Endothelial cell of umbilical vein (primary cell): ENCODE measurements around the gene LYRM2. TPM values are rescaled to one million over a fixed set of nuclear protein-coding genes. Genes with fewer than 3 reads are reported as not detected.

Experiments used
- BruUV-seq: library from RNA; stranded (reverse); fragments of 400-500 nt; replicated peaks from 2 replicates; lab custom pipeline; 2021; lab: Mats Ljungman, UMichigan
- CTCF ChIA-PET: fragments of 300-600, 350-600 bp; sonication (Branson Sonifier 250); formaldehyde crosslinking; loops from one replicate; lab custom pipeline; 2021; ENCODE audit warnings: antibody characterized with exemption, inconsistent platforms; lab: Charles Lee
- POLR2A ChIA-PET: fragments of 300-600, 350-600 bp; sonication (Branson Sonifier 250); formaldehyde crosslinking; loops from one replicate; lab custom pipeline; 2021; ENCODE audit warnings: antibody characterized with exemption, inconsistent platforms; lab: Charles Lee
- DNase-seq: peaks from one replicate; pipeline ENCODE4 v3.0.0-alpha.2; 2011; ENCODE audit warnings: low read depth, low spot score
- FAIRE-seq: peaks from 2 replicates; lab custom pipeline; 2011; peaks lifted over from hg19 to GRCh38; lab: Jason Lieb, UNC
- H2AFZ ChIP-seq: 2 replicates; pipeline ENCODE4 v1.6.0; 2012; ENCODE audit warnings: low read depth, low read length, control low read depth, inconsistent platforms
- H3K27ac ChIP-seq: 2 replicates; pipeline ENCODE4 v1.5.1; 2011; ENCODE audit warnings: low read depth, mild to moderate bottlenecking, control low read depth, low read length, moderate library complexity; ENCODE audit not compliant: insufficient read depth
- H3K27me3 ChIP-seq, 2 experiments: 2 replicates each; pipeline versions ENCODE4 v1.6.0 to v1.6.1; 2011; ENCODE audit warnings: low read length in 2 of 2, mixed read lengths in 1 of 2; ENCODE audit not compliant: control insufficient read depth in 2 of 2, insufficient read depth in 2 of 2
- H3K36me3 ChIP-seq, 2 experiments: 2 replicates in 1 of 2; 3 replicates in 1 of 2; pipeline ENCODE4 v1.5.1; 2011; ENCODE audit warnings: low read length in 2 of 2, mild to moderate bottlenecking in 1 of 2, moderate library complexity in 1 of 2; ENCODE audit not compliant: control insufficient read depth in 2 of 2, insufficient read depth in 2 of 2; ENCODE audit errors: extremely low read depth in 1 of 2
- H3K4me1 ChIP-seq: 3 replicates; pipeline ENCODE4 v1.5.1; 2011; ENCODE audit warnings: mild to moderate bottlenecking, low read length; ENCODE audit not compliant: control insufficient read depth, insufficient read depth; ENCODE audit errors: extremely low read depth
- H3K4me2 ChIP-seq: 2 replicates; pipeline ENCODE4 v1.6.1; 2011; ENCODE audit warnings: low read length, control low read depth, mixed read lengths; ENCODE audit not compliant: insufficient read depth
- H3K4me3 ChIP-seq, 3 experiments: fragments of 200-600 bp in 1 of 3; sonication (generic), shearing (Covaris generic) in 1 of 3; replicated peaks in 1 of 3; 2 replicates each; pipeline ENCODE4 v1.5.1; 2011 to 2016; ENCODE audit warnings: control low read depth in 3 of 3, low read length in 3 of 3, mild to moderate bottlenecking in 2 of 3, inconsistent platforms in 1 of 3, low read depth in 1 of 3, moderate library complexity in 1 of 3; ENCODE audit not compliant: insufficient read depth in 1 of 3
- H3K79me2 ChIP-seq: 2 replicates; pipeline ENCODE4 v1.6.0; 2012; ENCODE audit warnings: low read length, inconsistent platforms; ENCODE audit not compliant: control insufficient read depth, insufficient read depth
- H3K9ac ChIP-seq: replicated peaks from 2 replicates; pipeline ENCODE3; 2011; ENCODE audit warnings: low read length, control low read depth; ENCODE audit not compliant: insufficient read depth; ENCODE audit errors: extremely low read depth
- H3K9me1 ChIP-seq: replicated peaks from 3 replicates; pipeline ENCODE4 v1.6.0; 2011; ENCODE audit warnings: mild to moderate bottlenecking, low read length; ENCODE audit not compliant: control insufficient read depth, insufficient read depth; ENCODE audit errors: extremely low read depth
- H3K9me3 ChIP-seq: replicated peaks from 2 replicates; pipeline ENCODE4 v1.5.1; 2012; ENCODE audit warnings: low read length, inconsistent platforms; ENCODE audit not compliant: control insufficient read depth, insufficient read depth
- H4K20me1 ChIP-seq: replicated peaks from 2 replicates; pipeline ENCODE3; 2011; ENCODE audit warnings: mild to moderate bottlenecking, low read length; ENCODE audit not compliant: control insufficient read depth, insufficient read depth; ENCODE audit errors: extremely low read depth
- CTCF ChIP-seq, 2 donors: IDR thresholded peaks; 1 replicate in 1 of 2; 2 replicates in 1 of 2; pipeline ENCODE4 v1.5.1; 2011; ENCODE audit warnings: low read length in 2 of 2, mild to moderate bottlenecking in 2 of 2, moderate library complexity in 2 of 2, control low read depth in 1 of 2, inconsistent platforms in 1 of 2, low read depth in 1 of 2; ENCODE audit not compliant: insufficient read depth in 1 of 2; ENCODE audit errors: extremely low read depth in 1 of 2
- EZH2 ChIP-seq: IDR thresholded peaks from 2 replicates; pipeline ENCODE4 v1.6.1; 2012; ENCODE audit warnings: borderline replicate concordance, low read depth, mild to moderate bottlenecking, moderate library complexity, low read length, inconsistent platforms; ENCODE audit not compliant: severe bottlenecking
- FOS ChIP-seq: IDR thresholded peaks from 2 replicates; pipeline ENCODE4 v1.6.1; 2011; ENCODE audit warnings: mild to moderate bottlenecking, low read length, moderate library complexity, borderline replicate concordance; ENCODE audit not compliant: insufficient read depth
- JUN ChIP-seq: IDR thresholded peaks from 2 replicates; pipeline ENCODE4 v1.6.1; 2011; ENCODE audit warnings: borderline replicate concordance, low read depth; ENCODE audit not compliant: insufficient read length, insufficient read depth
- MAX ChIP-seq: IDR thresholded peaks from 2 replicates; pipeline ENCODE4 v1.6.1; 2011; ENCODE audit not compliant: insufficient read depth, insufficient read length
- MYC ChIP-seq: IDR thresholded peaks from one replicate; pipeline ENCODE4 v1.6.1; 2011; ENCODE audit warnings: mild to moderate bottlenecking, low read depth, low read length
- POLR2A ChIP-seq: IDR thresholded peaks from 2 replicates; pipeline ENCODE4 v1.6.1; 2012; ENCODE audit warnings: low read depth, mild to moderate bottlenecking, control low read depth, low read length
- dilution Hi-C: fragments of 300-500 bp; cut with MboI; formaldehyde crosslinking; loops from one replicate; pipeline ENCODE4 v1.15.0; 2019; ENCODE audit warnings: low sequenced_read_pairs; ENCODE audit not compliant: extremely low pct_ligation_motif_present
- intact Hi-C: fragments of 100-400 bp; cut with micrococcal nuclease; formaldehyde crosslinking; loops from one replicate; pipeline ENCODE4 v1.10.0; 2022
- polyA plus RNA-seq, 4 experiments: library from polyadenylated mRNA; depleted of rRNA in 3 of 4; stranded (reverse) in 3 of 4; unstranded in 1 of 4; fragments of >200 nt; gene quantifications; 2 replicates each; pipeline versions ENCODE4 v1.2.1 to v1.2.3, GENCODE V29; 2011 to 2012; ENCODE audit warnings: missing spikeins in 1 of 4
- total RNA-seq: library from RNA; stranded (reverse); gene quantifications from 2 replicates; pipeline ENCODE4 v1.2.3, GENCODE V29; 2021

Gene LYRM2
- total and polyA plus RNA-seq, 2 donors (not counting 3 experiments of a cell fraction or from before 2014, with no cell fraction given): 11.8 to 41.9 TPM

- H2AFZ ChIP-seq: no peak overlapping the region
- no peaks in the 10 kb centered on the region for H4K20me1 ChIP-seq
- no peak overlapping the region for H3K4me3 ChIP-seq
- CTCF ChIA-PET: interaction anchor here (1.3 to 4.4 kb wide), 4 partner anchors 179 to 629 kb away, joined by 3 to 40 read pairs (median 4); partner anchors contain the start of gene ANKRD6
- no peak for DNase-seq
- intact Hi-C loops: loop anchor here (2.0 kb wide), 1 partner anchor 629 kb away; no protein-coding TSS in a partner anchor
- H3K4me1 ChIP-seq: peaks cover 6% of the 10 kb centered on the region
- H3K27ac ChIP-seq: no peak overlapping the region
- peak; percentile 74 for FAIRE-seq
- no peaks in the 10 kb centered on the region for H3K9me1 ChIP-seq
- dilution Hi-C loops: no loop called here
- H3K27me3 ChIP-seq: no peaks in the 10 kb centered on the region
- no peak overlapping the region for H3K9ac ChIP-seq
- H3K79me2 ChIP-seq: no peaks in the 10 kb centered on the region
- BruUV-seq: no TSS peak
- H3K36me3 ChIP-seq: no peaks in the 10 kb centered on the region
- H3K9me3 ChIP-seq: no peaks in the 10 kb centered on the region
- TF ChIP-seq MAX (no peak), POLR2A (no peak), EZH2 (no peak), JUN (no peak), MYC (no peak), FOS (no peak), CTCF (IDR thresholded peaks at IDR 0.05; ENCODE audit: extremely low read depth in 1 of 2, insufficient read depth in 1 of 2, low read depth in 1 of 2, low read length in 2 of 2) (no peak)
- no peak overlapping the region for H3K4me2 ChIP-seq
- POLR2A ChIA-PET: no interaction called here
Observed at GRCh38 chr6:89611666-89612065, 26.9 kb downstream of the LYRM2 start.
